ENCODE measurements around the gene GBF1.

DNA sequence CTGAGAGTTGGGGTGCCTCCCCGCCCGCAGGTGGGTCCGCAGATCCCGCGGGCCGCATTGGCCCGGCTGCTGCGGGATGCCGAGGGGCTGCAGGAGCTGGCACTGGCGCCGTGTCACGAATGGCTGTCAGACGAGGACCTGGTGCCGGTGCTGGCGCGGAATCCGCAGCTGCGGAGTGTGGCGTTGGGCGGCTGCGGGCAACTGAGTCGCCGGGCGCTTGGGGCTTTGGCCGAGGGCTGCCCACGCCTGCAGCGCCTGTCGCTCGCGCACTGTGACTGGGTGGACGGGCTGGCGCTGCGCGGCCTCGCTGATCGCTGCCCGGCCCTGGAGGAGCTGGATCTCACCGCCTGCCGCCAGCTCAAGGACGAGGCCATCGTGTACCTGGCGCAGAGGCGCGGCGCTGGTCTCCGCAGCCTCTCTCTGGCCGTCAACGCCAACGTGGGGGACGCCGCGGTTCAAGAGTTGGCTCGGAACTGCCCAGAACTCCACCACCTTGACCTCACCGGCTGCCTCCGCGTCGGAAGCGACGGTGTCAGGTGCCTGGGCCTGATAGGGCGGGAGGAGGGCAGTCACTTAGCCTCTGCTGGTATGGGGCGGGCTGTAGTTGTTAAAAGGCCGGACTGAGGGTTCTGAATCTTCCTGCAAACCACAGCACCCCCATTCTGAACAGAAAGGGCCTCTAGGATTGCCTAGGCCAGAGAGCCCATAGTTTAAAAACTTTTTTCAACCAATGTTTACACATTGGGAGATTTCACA lies 176.6 kb downstream of the GBF1 start:
- TF ChIP-seq, protein P1, sequence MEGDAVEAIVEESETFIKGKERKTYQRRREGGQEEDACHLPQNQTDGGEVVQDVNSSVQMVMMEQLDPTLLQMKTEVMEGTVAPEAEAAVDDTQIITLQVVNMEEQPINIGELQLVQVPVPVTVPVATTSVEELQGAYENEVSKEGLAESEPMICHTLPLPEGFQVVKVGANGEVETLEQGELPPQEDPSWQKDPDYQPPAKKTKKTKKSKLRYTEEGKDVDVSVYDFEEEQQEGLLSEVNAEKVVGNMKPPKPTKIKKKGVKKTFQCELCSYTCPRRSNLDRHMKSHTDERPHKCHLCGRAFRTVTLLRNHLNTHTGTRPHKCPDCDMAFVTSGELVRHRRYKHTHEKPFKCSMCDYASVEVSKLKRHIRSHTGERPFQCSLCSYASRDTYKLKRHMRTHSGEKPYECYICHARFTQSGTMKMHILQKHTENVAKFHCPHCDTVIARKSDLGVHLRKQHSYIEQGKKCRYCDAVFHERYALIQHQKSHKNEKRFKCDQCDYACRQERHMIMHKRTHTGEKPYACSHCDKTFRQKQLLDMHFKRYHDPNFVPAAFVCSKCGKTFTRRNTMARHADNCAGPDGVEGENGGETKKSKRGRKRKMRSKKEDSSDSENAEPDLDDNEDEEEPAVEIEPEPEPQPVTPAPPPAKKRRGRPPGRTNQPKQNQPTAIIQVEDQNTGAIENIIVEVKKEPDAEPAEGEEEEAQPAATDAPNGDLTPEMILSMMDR (IDR thresholded peaks at IDR 0.05) = no peak
- TF ChIP-seq POLR2A (IDR thresholded peaks at IDR 0.05) = peak in 1 of 2 donors; percentile 6

Measured in Peyer's patch (tissue), 4 donors.